ENCODE data around the gene CDK5R2. TPM values are rescaled to one million over a fixed set of nuclear protein-coding genes. Genes with fewer than 3 reads are reported as not detected.
A peak's percentile ranks its signal among the peaks of the same experiment; 100 is the strongest.

CDK5R2 gene
- total and polyA plus RNA-seq, 2 of the 13 experiments (the other 11 are each of a cell fraction or from before 2014, with no cell fraction given), result not detected

GRCh38 chr2:218979846-218980734, 20.6 kb downstream of the CDK5R2 start (continued):
- TF ChIP-seq SNAPC5 (CRISPR knock-in tag; IDR thresholded peaks at IDR 0.05; ENCODE audit: borderline replicate concordance) (no peak), STAG1 (CRISPR knock-in tag; IDR thresholded peaks at IDR 0.05) (peak; percentile 82), ZSCAN25 (CRISPR knock-in tag; IDR thresholded peaks at IDR 0.05) (no peak), ZNF230 (CRISPR knock-in tag; IDR thresholded peaks at IDR 0.05) (0 out of 2 replicates have a peak, but pooled peaks have one; percentile 30), GABPB1 (CRISPR knock-in tag; IDR thresholded peaks at IDR 0.05) (peak; percentile 46; the same call in 1 of the 2 replicates), ZNF550 (CRISPR knock-in tag; IDR thresholded peaks at IDR 0.05; ENCODE audit: borderline replicate concordance) (0 out of 2 replicates have a peak, but pooled peaks have one; percentile 77), ETV5 (CRISPR knock-in tag; IDR thresholded peaks at IDR 0.05; ENCODE audit: borderline replicate concordance) (peak; percentile 17; the same call in 1 of the 2 replicates), KLF16 (CRISPR knock-in tag; IDR thresholded peaks at IDR 0.05) (peak in 1 of 2 experiments; percentile 61; a peak in 1 of 4 replicates), SAP130 (CRISPR knock-in tag; IDR thresholded peaks at IDR 0.05; ENCODE audit: low read depth) (peak; percentile 31; the same call in 1 of the 2 replicates), AKNA (CRISPR knock-in tag; IDR thresholded peaks at IDR 0.05; ENCODE audit: borderline replicate concordance) (no peak), MIER2 (CRISPR knock-in tag; IDR thresholded peaks at IDR 0.05) (peak; percentile 78), GATAD2A (CRISPR knock-in tag; IDR thresholded peaks at IDR 0.05) (peak; percentile 33; the same call in 1 of the 2 replicates), KIAA2018 (CRISPR knock-in tag; IDR thresholded peaks at IDR 0.05; ENCODE audit: borderline replicate concordance) (no peak), ZNF652 (CRISPR knock-in tag; IDR thresholded peaks at IDR 0.05; ENCODE audit: borderline replicate concordance, low read depth) (no peak)
